Activated B cell treated with CpG ODN at 0.5 μM for 24 hours (primary cell): Measurements from ENCODE around the gene PRKAR1B. TPM values are rescaled to one million over a fixed set of nuclear protein-coding genes. Genes with fewer than 3 reads are reported as not detected.
"Not testable (repeated sequence)": the region's sequence is repeated elsewhere in the genome, so short reads cannot be mapped to it uniquely, and the experiment has no call there.

Experiments used
- ATAC-seq: fragments of 200-7000 bp; cut with Tn5 transposase; one replicate; pipeline ENCODE4 v1.10.0; 2021; ENCODE audit warnings: low read depth, mild to moderate bottlenecking, moderate library complexity
- CTCF ChIA-PET: fragments of 350-600 bp; sonication (Branson Sonifier 250); formaldehyde crosslinking; loops from one replicate; lab custom pipeline; 2021; ENCODE audit warnings: antibody characterized with exemption; lab: Charles Lee
- POLR2A ChIA-PET: fragments of 350-600 bp; sonication (Branson Sonifier 250); formaldehyde crosslinking; loops from one replicate; lab custom pipeline; 2021; ENCODE audit warnings: antibody characterized with exemption; lab: Charles Lee
- DNase-seq: peaks from one replicate; pipeline ENCODE4 v3.0.0; 2022
- H3K27ac Mint-ChIP-seq: one replicate; pipeline ENCODE4 v1.8.0; 2020; ENCODE audit warnings: mixed read lengths
- H3K27me3 Mint-ChIP-seq: one replicate; pipeline ENCODE4 v1.8.0; 2021; ENCODE audit warnings: mixed read lengths
- H3K36me3 Mint-ChIP-seq: one replicate; pipeline ENCODE4 v1.8.0; 2021; ENCODE audit warnings: low read depth, mixed read lengths
- H3K4me1 Mint-ChIP-seq: one replicate; pipeline ENCODE4 v1.8.0; 2021; ENCODE audit warnings: mixed read lengths
- H3K4me3 Mint-ChIP-seq: one replicate; pipeline ENCODE4 v1.8.0; 2020; ENCODE audit warnings: mild to moderate bottlenecking, mixed read lengths
- H3K9me3 Mint-ChIP-seq: one replicate; pipeline ENCODE4 v1.8.0; 2020; ENCODE audit warnings: mixed read lengths
- CTCF ChIP-seq: fragments of 200-600 bp; IDR thresholded peaks from one replicate; pipeline ENCODE4 v1.8.0; 2022; ENCODE audit warnings: antibody characterized with exemption, mild to moderate bottlenecking
- intact Hi-C: fragments of 100-400 bp; cut with micrococcal nuclease; formaldehyde crosslinking; loops from one replicate; pipeline ENCODE4 v1.15.1; 2024
- total RNA-seq: library from RNA; stranded (reverse); gene quantifications from 2 replicates; pipeline ENCODE4 v1.2.3, GENCODE V29; 2022

Gene PRKAR1B
- total RNA-seq, 1 donor from 2014 or later: 17.5 TPM

GRCh38 chr7:552868-553635 lies 174.0 kb downstream of the PRKAR1B start:
- Mint-ChIP-seq H3K4me1 (no peaks in the 10 kb centered on the region), H3K9me3 (no peaks in the 10 kb centered on the region), H3K4me3 (no peak overlapping the region), H3K36me3 (no peaks in the 10 kb centered on the region), H3K27ac (no peak overlapping the region), H3K27me3 (no peaks in the 10 kb centered on the region)
- TF ChIP-seq CTCF: no peak
- ChIA-PET POLR2A (no interaction called here), CTCF (no interaction called here)
- ATAC-seq (no peak), DNase-seq (no peak)
- intact Hi-C loops: no loop called here

- H3K27ac Mint-ChIP-seq, intact Hi-C loops, ATAC-seq, H3K4me3 Mint-ChIP-seq, H3K27me3 Mint-ChIP-seq, POLR2A ChIA-PET, H3K9me3 Mint-ChIP-seq, DNase-seq, H3K4me1 Mint-ChIP-seq, CTCF ChIA-PET, H3K36me3 Mint-ChIP-seq: not testable (repeated sequence)
Observed at GRCh38 chr7:552151-552867, 174.8 kb downstream of the PRKAR1B start.

GRCh38 chr7:551615-551970 lies 175.5 kb downstream of the PRKAR1B start:
- POLR2A ChIA-PET, DNase-seq, H3K27me3 Mint-ChIP-seq, H3K36me3 Mint-ChIP-seq, ATAC-seq, H3K4me1 Mint-ChIP-seq, intact Hi-C loops, H3K4me3 Mint-ChIP-seq, H3K9me3 Mint-ChIP-seq, CTCF ChIA-PET, H3K27ac Mint-ChIP-seq: not testable (repeated sequence)

GRCh38 chr7:550881-551614 lies 176.0 kb downstream of the PRKAR1B start:
- ATAC-seq (no peak), DNase-seq (no peak)
- Mint-ChIP-seq H3K27ac (no peak overlapping the region), H3K4me3 (no peak overlapping the region), H3K27me3 (no peaks in the 10 kb centered on the region), H3K36me3 (no peaks in the 10 kb centered on the region), H3K4me1 (no peaks in the 10 kb centered on the region), H3K9me3 (no peaks in the 10 kb centered on the region)
- ChIA-PET POLR2A (no interaction called here), CTCF (no interaction called here)
- intact Hi-C loops: no loop called here
- TF ChIP-seq CTCF: no peak

- ATAC-seq (no peak), DNase-seq (no peak)
- TF ChIP-seq CTCF: no peak
- Mint-ChIP-seq H3K4me3 (no peak overlapping the region), H3K27me3 (no peaks in the 10 kb centered on the region), H3K9me3 (peaks cover 4% of the 10 kb centered on the region), H3K36me3 (no peaks in the 10 kb centered on the region), H3K27ac (no peak overlapping the region), H3K4me1 (no peaks in the 10 kb centered on the region)
- intact Hi-C loops: no loop called here
- ChIA-PET POLR2A (no interaction called here), CTCF (no interaction called here)
Observed at GRCh38 chr7:549891-550625, 177.0 kb downstream of the PRKAR1B start.
